Natural killer cell (primary cell): ENCODE measurements around the gene PEX26. TPM values are rescaled to one million over a fixed set of nuclear protein-coding genes. Genes with fewer than 3 reads are reported as not detected.

Experiments
- ATAC-seq, 3 donors: fragments of 150-1000 bp in 2 of 3; fragments of 200-7000 bp in 1 of 3; cut with Tn5 transposase; 1 replicate in 1 of 3; 2 replicates in 2 of 3; pipeline ENCODE4 v1.10.0; 2021; ENCODE audit warnings: mild to moderate bottlenecking in 2 of 3, moderate library complexity in 2 of 3
- DNase-seq, 2 donors: peaks; one replicate each; pipeline versions ENCODE4 v3.0.0 to v3.0.0-alpha.2; 2013 to 2021; ENCODE audit warnings: mixed read lengths in 1 of 2
- H3K27ac ChIP-seq: one replicate; pipeline ENCODE4 v1.5.1; 2013; ENCODE audit warnings: mild to moderate bottlenecking, low read length
- H3K27me3 ChIP-seq: one replicate; pipeline ENCODE4 v1.6.1; 2013; ENCODE audit warnings: low read length; ENCODE audit not compliant: control insufficient read depth, insufficient read depth
- H3K36me3 ChIP-seq: one replicate; pipeline ENCODE4 v1.6.1; 2013; ENCODE audit warnings: low read length; ENCODE audit not compliant: control insufficient read depth, insufficient read depth
- H3K4me1 ChIP-seq: one replicate; pipeline ENCODE4 v1.6.1; 2013; ENCODE audit warnings: low read length; ENCODE audit not compliant: control insufficient read depth, insufficient read depth
- H3K4me3 ChIP-seq: one replicate; pipeline ENCODE4 v1.5.1; 2013; ENCODE audit warnings: low read length
- H3K9me3 ChIP-seq: one replicate; pipeline ENCODE4 v1.6.1; 2013; ENCODE audit warnings: low read length; ENCODE audit not compliant: control insufficient read depth, insufficient read depth
- H3K27ac Mint-ChIP-seq, 2 donors: one replicate each; pipeline ENCODE4 v1.8.0; 2022; ENCODE audit warnings: mild to moderate bottlenecking in 2 of 2, mixed read lengths in 2 of 2, moderate library complexity in 1 of 2
- H3K27me3 Mint-ChIP-seq, 2 donors: one replicate each; pipeline ENCODE4 v1.8.0; 2022; ENCODE audit warnings: low read depth in 2 of 2, mixed read lengths in 2 of 2
- H3K36me3 Mint-ChIP-seq: one replicate; pipeline ENCODE4 v1.8.0; 2022; ENCODE audit warnings: mixed read lengths
- H3K4me1 Mint-ChIP-seq, 2 donors: one replicate each; pipeline ENCODE4 v1.8.0; 2022; ENCODE audit warnings: mixed read lengths in 2 of 2
- H3K4me3 Mint-ChIP-seq: one replicate; pipeline ENCODE4 v1.8.0; 2022; ENCODE audit warnings: mild to moderate bottlenecking, moderate library complexity, mixed read lengths
- H3K9me3 Mint-ChIP-seq, 2 donors: one replicate each; pipeline ENCODE4 v1.8.0; 2022; ENCODE audit warnings: mixed read lengths in 2 of 2
- WGBS: methylation state at CpG from one replicate; pipeline ENCODE4 v1.1.7; 2013; ENCODE audit warnings: missing lambda C conversion rate; ENCODE audit not compliant: insufficient coverage; 5-methylcytosine and 5-hydroxymethylcytosine counted together
- intact Hi-C: fragments of 100-400 bp; cut with micrococcal nuclease; formaldehyde crosslinking; loops from one replicate; pipeline ENCODE4 v1.14.2; 2022
- total RNA-seq, 4 donors: library from RNA; stranded (reverse); fragments of 120-200 nt in 1 of 4; gene quantifications; one replicate each; pipeline versions ENCODE4 v1.2.3 to v1.2.4, GENCODE V29; 2013 to 2022
- TF ChIP-seq, protein P1 (sequence below): fragments of 200-600 bp; IDR thresholded peaks from one replicate; pipeline ENCODE4 v1.8.0; 2022; ENCODE audit warnings: antibody characterized with exemption

PEX26 gene
- total RNA-seq, 3 donors from 2014 or later (not counting 1 experiment from before 2014, with no cell fraction given), result 27.6 to 37.4 (median 31.2) TPM

DNA sequence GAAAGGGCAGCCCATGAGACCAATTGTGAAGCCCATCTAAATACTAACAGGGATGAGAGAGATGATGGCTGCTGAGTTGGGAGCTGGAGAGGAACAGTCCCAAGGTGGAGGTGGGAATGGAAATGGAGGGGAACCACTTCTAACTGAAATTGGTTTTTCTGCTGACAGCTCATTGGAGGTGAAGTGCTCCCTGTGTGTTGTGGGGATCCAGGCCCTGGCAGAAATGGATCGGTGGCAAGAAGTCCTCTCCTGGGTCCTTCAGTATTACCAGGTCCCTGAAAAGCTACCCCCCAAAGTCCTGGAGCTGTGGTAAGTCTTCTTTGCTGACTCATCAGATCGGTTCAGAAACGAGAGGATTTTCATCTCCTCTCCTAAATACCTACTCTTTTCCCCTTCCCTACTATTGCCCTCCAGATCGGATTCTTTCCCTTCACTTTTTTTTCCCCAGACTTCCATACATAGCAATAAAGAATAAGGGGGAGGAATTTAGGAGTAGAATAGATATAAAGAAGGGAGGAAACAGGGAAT is 2.0 kb downstream of the PEX26 start:
- Mint-ChIP-seq H3K27me3 (no peaks in the 10 kb centered on the region), H3K4me1 (peaks cover 52 to 55% of the 10 kb centered on the region in 2 donors), H3K9me3 (peaks cover 0 to 2% of the 10 kb centered on the region in 2 donors), H3K27ac (peak overlapping the region in 1 of 2 donors; percentile 24), H3K36me3 (peaks cover 23% of the 10 kb centered on the region), H3K4me3 (peak overlapping the region; percentile 29)
- TF ChIP-seq, protein P1, sequence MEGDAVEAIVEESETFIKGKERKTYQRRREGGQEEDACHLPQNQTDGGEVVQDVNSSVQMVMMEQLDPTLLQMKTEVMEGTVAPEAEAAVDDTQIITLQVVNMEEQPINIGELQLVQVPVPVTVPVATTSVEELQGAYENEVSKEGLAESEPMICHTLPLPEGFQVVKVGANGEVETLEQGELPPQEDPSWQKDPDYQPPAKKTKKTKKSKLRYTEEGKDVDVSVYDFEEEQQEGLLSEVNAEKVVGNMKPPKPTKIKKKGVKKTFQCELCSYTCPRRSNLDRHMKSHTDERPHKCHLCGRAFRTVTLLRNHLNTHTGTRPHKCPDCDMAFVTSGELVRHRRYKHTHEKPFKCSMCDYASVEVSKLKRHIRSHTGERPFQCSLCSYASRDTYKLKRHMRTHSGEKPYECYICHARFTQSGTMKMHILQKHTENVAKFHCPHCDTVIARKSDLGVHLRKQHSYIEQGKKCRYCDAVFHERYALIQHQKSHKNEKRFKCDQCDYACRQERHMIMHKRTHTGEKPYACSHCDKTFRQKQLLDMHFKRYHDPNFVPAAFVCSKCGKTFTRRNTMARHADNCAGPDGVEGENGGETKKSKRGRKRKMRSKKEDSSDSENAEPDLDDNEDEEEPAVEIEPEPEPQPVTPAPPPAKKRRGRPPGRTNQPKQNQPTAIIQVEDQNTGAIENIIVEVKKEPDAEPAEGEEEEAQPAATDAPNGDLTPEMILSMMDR, result no peak
- H3K36me3 ChIP-seq, result peaks cover 40% of the 10 kb centered on the region
- DNase-seq (no peak), ATAC-seq (no peak)
- no peak overlapping the region for H3K27ac ChIP-seq
- H3K9me3 ChIP-seq, result no peaks in the 10 kb centered on the region
- H3K27me3 ChIP-seq, result no peaks in the 10 kb centered on the region
- H3K4me3 ChIP-seq, result no peak overlapping the region
- 88% methylated on average over 3 of the region's 4 CpGs for WGBS
- H3K4me1 ChIP-seq, result peaks cover 23% of the 10 kb centered on the region
- intact Hi-C loops, result loop anchor here (10.0 kb wide), 2 partner anchors 925 to 1005 kb away; partner anchors contain the start of gene HDHD5

DNA sequence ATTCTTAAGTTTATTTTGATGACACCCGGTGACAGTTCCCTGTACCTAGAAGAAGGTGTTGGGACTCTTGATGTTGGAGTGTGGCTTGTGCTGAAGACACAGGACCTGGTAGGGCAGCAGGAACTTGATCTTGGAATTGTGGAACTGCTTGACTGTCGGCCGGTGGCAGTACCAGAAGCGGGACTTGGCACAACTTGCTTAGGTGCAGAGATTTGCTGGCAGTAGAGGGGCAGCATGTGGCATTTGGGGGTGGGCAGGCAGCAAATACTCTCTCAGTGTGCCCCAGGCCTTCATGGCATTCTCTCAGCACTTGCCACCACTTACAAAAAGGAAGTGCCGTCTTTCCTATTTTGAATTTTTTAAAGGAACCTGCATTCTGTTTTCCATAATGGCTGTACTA is 3.6 kb downstream of the PEX26 start:
- WGBS, result 96% methylated on average over 5 of the region's 5 CpGs
- Histone ChIP-seq H3K4me3 (no peak overlapping the region), H3K27me3 (no peaks in the 10 kb centered on the region), H3K9me3 (no peaks in the 10 kb centered on the region), H3K36me3 (peaks cover 52% of the 10 kb centered on the region), H3K27ac (no peak overlapping the region), H3K4me1 (peaks cover 18% of the 10 kb centered on the region)
- DNase-seq, result no peak
- TF ChIP-seq, protein P1, result no peak
- Mint-ChIP-seq H3K4me1 (peaks cover 48 to 52% of the 10 kb centered on the region in 2 donors), H3K9me3 (peaks cover 0 to 2% of the 10 kb centered on the region in 2 donors), H3K27ac (peak overlapping the region in 1 of 2 donors; percentile 9), H3K27me3 (no peaks in the 10 kb centered on the region), H3K36me3 (peaks cover 23% of the 10 kb centered on the region), H3K4me3 (no peak overlapping the region)
- ATAC-seq, result no peak
- intact Hi-C loops, result no loop called here

- Histone ChIP-seq H3K4me1 (peaks cover 11% of the 10 kb centered on the region), H3K36me3 (peaks cover 56% of the 10 kb centered on the region), H3K9me3 (no peaks in the 10 kb centered on the region), H3K4me3 (no peak overlapping the region), H3K27me3 (no peaks in the 10 kb centered on the region), H3K27ac (no peak overlapping the region)
- Mint-ChIP-seq H3K36me3 (peaks cover 23% of the 10 kb centered on the region), H3K4me1 (peaks cover 39 to 42% of the 10 kb centered on the region in 2 donors), H3K27ac (no peak overlapping the region), H3K27me3 (no peaks in the 10 kb centered on the region), H3K9me3 (peaks cover 0 to 2% of the 10 kb centered on the region in 2 donors), H3K4me3 (no peak overlapping the region)
- ATAC-seq (no peak), DNase-seq (no peak)
- TF ChIP-seq, protein P1, result no peak
- intact Hi-C loops, result no loop called here
- 73% methylated on average over 1 of the region's 2 CpGs for WGBS
Observed at GRCh38 chr22:18082467-18082866, 4.7 kb downstream of the PEX26 start.

- Histone ChIP-seq H3K36me3 (peaks cover 66% of the 10 kb centered on the region), H3K4me1 (peaks cover 10% of the 10 kb centered on the region), H3K9me3 (no peaks in the 10 kb centered on the region), H3K27ac (no peak overlapping the region), H3K4me3 (no peak overlapping the region), H3K27me3 (no peaks in the 10 kb centered on the region)
- intact Hi-C loops, result no loop called here
- H3K36me3 Mint-ChIP-seq, result peaks cover 23% of the 10 kb centered on the region
- TF ChIP-seq, protein P1, result no peak
- H3K27me3 Mint-ChIP-seq, result no peaks in the 10 kb centered on the region
- H3K9me3 Mint-ChIP-seq, result peaks cover 0 to 2% of the 10 kb centered on the region in 2 donors
- no peak overlapping the region for H3K27ac Mint-ChIP-seq
- peaks cover 33 to 35% of the 10 kb centered on the region in 2 donors for H3K4me1 Mint-ChIP-seq
- 96% methylated on average over 10 of the region's 10 CpGs for WGBS
- H3K4me3 Mint-ChIP-seq, result no peak overlapping the region
- no peak for DNase-seq
- ATAC-seq, result no peak
Observed at GRCh38 chr22:18083406-18083805, 5.6 kb downstream of the PEX26 start.
